ENCODE measurements around the gene ZNF189.

DNA sequence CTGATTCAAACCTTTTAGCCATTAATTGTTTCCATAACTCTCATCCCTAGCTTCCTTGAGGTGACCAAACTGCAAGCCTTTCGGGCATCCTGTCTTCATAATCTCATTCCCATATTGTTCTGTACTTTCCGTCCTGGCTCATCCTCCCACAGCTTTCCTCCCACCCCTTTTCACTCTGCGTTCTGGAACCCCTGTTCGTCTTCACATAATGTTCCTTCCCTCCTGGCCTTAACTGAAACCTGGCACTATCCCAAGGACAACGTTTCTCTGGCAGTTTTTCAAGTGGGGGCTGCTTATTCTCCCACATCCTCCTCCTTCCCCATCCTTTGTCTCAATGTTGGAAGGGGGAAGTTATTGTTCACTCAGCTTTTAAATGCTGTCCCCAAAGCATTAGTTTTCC, 1.5 kb downstream of the ZNF189 start:
- TF ChIP-seq, protein P1, sequence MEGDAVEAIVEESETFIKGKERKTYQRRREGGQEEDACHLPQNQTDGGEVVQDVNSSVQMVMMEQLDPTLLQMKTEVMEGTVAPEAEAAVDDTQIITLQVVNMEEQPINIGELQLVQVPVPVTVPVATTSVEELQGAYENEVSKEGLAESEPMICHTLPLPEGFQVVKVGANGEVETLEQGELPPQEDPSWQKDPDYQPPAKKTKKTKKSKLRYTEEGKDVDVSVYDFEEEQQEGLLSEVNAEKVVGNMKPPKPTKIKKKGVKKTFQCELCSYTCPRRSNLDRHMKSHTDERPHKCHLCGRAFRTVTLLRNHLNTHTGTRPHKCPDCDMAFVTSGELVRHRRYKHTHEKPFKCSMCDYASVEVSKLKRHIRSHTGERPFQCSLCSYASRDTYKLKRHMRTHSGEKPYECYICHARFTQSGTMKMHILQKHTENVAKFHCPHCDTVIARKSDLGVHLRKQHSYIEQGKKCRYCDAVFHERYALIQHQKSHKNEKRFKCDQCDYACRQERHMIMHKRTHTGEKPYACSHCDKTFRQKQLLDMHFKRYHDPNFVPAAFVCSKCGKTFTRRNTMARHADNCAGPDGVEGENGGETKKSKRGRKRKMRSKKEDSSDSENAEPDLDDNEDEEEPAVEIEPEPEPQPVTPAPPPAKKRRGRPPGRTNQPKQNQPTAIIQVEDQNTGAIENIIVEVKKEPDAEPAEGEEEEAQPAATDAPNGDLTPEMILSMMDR (conservative IDR thresholded peaks at IDR 0.05; ENCODE audit: low read depth, low read length): no peak
- no peak for TF ChIP-seq SMC3 (IDR thresholded peaks at IDR 0.05; ENCODE audit: low read depth, low read length)
- no peak for TF ChIP-seq POLR2A (IDR thresholded peaks at IDR 0.05; ENCODE audit: low read depth, low read length)
- TF ChIP-seq RFX5 (IDR thresholded peaks at IDR 0.05; ENCODE audit: low read depth, low read length): no peak
- TF ChIP-seq RCOR1 (IDR thresholded peaks at IDR 0.05; ENCODE audit: insufficient replicate concordance, low read length): no peak
- TF ChIP-seq, protein P2, sequence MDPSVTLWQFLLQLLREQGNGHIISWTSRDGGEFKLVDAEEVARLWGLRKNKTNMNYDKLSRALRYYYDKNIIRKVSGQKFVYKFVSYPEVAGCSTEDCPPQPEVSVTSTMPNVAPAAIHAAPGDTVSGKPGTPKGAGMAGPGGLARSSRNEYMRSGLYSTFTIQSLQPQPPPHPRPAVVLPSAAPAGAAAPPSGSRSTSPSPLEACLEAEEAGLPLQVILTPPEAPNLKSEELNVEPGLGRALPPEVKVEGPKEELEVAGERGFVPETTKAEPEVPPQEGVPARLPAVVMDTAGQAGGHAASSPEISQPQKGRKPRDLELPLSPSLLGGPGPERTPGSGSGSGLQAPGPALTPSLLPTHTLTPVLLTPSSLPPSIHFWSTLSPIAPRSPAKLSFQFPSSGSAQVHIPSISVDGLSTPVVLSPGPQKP (IDR thresholded peaks at IDR 0.05; ENCODE audit: borderline replicate concordance, low read depth, low read length): no peak
- no peak for TF ChIP-seq MAZ (IDR thresholded peaks at IDR 0.05; ENCODE audit: borderline replicate concordance, low read depth, low read length)
- no peak for TF ChIP-seq CEBPB (IDR thresholded peaks at IDR 0.05; ENCODE audit: low read depth, low read length)
- TF ChIP-seq CHD1 (IDR thresholded peaks at IDR 0.05; ENCODE audit: low read depth, low read length): no peak
- TF ChIP-seq RAD21 (IDR thresholded peaks at IDR 0.05; ENCODE audit: low read length): no peak

Data from IMR-90 (cell line).